Lung (tissue), 12 donors: ENCODE results near the gene USH1G. TPM values are rescaled to one million over a fixed set of nuclear protein-coding genes. Genes with fewer than 3 reads are reported as not detected.

Experiments
- ATAC-seq: fragments of 200-7000 bp; cut with Tn5 transposase; one replicate; pipeline ENCODE4 v1.9.1; 2020; ENCODE audit warnings: moderate number of reproducible peaks; ENCODE audit not compliant: insufficient read depth, low FRiP score
- DNase-seq, 3 donors: peaks; one replicate each; pipeline ENCODE4 v3.0.0-alpha.2; 2013 to 2017
- H3K27ac ChIP-seq, 2 donors: one replicate each; pipeline ENCODE4 v1.5.1; 2013; ENCODE audit warnings: mild to moderate bottlenecking in 2 of 2, moderate library complexity in 2 of 2, control low read depth in 1 of 2, inconsistent platforms in 1 of 2, low read depth in 1 of 2, low read length in 1 of 2
- H3K27me3 ChIP-seq, 3 donors: one replicate each; pipeline ENCODE4 v1.5.1; 2013; ENCODE audit warnings: low read length in 2 of 3; ENCODE audit not compliant: control insufficient read depth in 3 of 3, insufficient read depth in 3 of 3
- H3K36me3 ChIP-seq, 4 donors: one replicate each; pipeline ENCODE4 v1.5.1; 2013; ENCODE audit warnings: low read length in 4 of 4, mild to moderate bottlenecking in 1 of 4, moderate library complexity in 1 of 4; ENCODE audit not compliant: control insufficient read depth in 4 of 4, insufficient read depth in 4 of 4
- H3K4me1 ChIP-seq, 5 donors: one replicate each; pipeline ENCODE4 v1.5.1; 2013; ENCODE audit warnings: low read length in 5 of 5, mild to moderate bottlenecking in 2 of 5, moderate library complexity in 1 of 5; ENCODE audit not compliant: control insufficient read depth in 5 of 5, insufficient read depth in 5 of 5
- H3K4me3 ChIP-seq: one replicate; pipeline ENCODE4 v1.5.1; 2013; ENCODE audit warnings: mild to moderate bottlenecking, control low read depth, moderate library complexity
- H3K9ac ChIP-seq, 2 donors: one replicate each; pipeline ENCODE4 v1.5.1; 2013; ENCODE audit warnings: low read length in 2 of 2, control low read depth in 1 of 2; ENCODE audit not compliant: insufficient read depth in 1 of 2
- H3K9me3 ChIP-seq, 4 donors: one replicate each; pipeline ENCODE4 v1.5.1; 2013; ENCODE audit warnings: low read length in 3 of 4, mild to moderate bottlenecking in 1 of 4, moderate library complexity in 1 of 4; ENCODE audit not compliant: control insufficient read depth in 4 of 4, insufficient read depth in 3 of 4
- CTCF ChIP-seq: IDR thresholded peaks from 2 replicates; pipeline ENCODE4 v1.5.1; 2012; ENCODE audit warnings: mild to moderate bottlenecking; ENCODE audit errors: control extremely low read depth, extremely low read depth
- WGBS, 2 donors: extraction: QIAGEN DNeasy Blood & Tissue Kit; methylation state at CpG; one replicate each; pipeline ENCODE4 v1.1.7; 2013; 5-methylcytosine and 5-hydroxymethylcytosine counted together
- polyA plus RNA-seq, 2 donors: library from polyadenylated mRNA; stranded (reverse); fragments of 200-250 nt; gene quantifications; one replicate each; pipeline ENCODE4 v1.2.1, GENCODE V29; 2013
- total RNA-seq, 2 donors: library from RNA; depleted of rRNA in 1 of 2; stranded (reverse); fragments of >200 nt in 1 of 2; gene quantifications; one replicate each; pipeline ENCODE4 v1.2.1, GENCODE V29; 2014 to 2021
- donor health status: control.
- donor health status: control.
- donor health status: Bipolar disorder and iron deficiency.
- donor health status: healthy.
- donor health status: DM: yes; HTN: yes; CAD: no.

Gene USH1G
- total and polyA plus RNA-seq, 4 donors, result 0.01 TPM; not detected in 3

DNA sequence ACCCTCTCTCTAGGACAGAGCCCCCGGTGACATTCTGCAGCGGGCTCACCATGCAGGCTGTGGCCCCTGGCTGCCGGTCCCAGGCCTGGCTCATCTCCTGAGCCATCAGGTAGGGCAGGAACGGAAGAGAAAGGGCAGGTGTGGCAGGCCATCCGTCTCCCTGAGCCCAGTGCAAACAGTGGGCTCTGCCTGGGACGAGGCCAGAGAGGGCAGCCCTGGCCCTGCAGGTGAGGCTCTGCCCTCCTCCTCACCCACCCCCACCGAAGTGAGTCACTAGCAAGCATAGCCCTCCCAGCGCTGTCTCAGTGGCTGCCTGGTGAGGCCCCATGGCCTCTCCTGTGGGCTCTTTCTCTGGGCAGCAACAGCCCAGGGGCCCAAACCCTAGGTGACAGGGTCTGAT is 27.2 kb upstream of the USH1G start:
- H3K27ac ChIP-seq, result no peak overlapping the region
- TF ChIP-seq CTCF, result no peak
- no peak overlapping the region for H3K4me3 ChIP-seq
- H3K9ac ChIP-seq, result no peak overlapping the region
- no peaks in the 10 kb centered on the region for H3K4me1 ChIP-seq
- H3K36me3 ChIP-seq, result peaks cover 0 to 11% (median 0%) of the 10 kb centered on the region in 4 donors
- H3K9me3 ChIP-seq, result no peaks in the 10 kb centered on the region
- H3K27me3 ChIP-seq, result no peaks in the 10 kb centered on the region
- ATAC-seq, result no peak
- no peak for DNase-seq
- 63 to 73% methylated on average over 8 of the region's 8 CpGs for whole genome bisulfite sequencing, 2 donors

DNA sequence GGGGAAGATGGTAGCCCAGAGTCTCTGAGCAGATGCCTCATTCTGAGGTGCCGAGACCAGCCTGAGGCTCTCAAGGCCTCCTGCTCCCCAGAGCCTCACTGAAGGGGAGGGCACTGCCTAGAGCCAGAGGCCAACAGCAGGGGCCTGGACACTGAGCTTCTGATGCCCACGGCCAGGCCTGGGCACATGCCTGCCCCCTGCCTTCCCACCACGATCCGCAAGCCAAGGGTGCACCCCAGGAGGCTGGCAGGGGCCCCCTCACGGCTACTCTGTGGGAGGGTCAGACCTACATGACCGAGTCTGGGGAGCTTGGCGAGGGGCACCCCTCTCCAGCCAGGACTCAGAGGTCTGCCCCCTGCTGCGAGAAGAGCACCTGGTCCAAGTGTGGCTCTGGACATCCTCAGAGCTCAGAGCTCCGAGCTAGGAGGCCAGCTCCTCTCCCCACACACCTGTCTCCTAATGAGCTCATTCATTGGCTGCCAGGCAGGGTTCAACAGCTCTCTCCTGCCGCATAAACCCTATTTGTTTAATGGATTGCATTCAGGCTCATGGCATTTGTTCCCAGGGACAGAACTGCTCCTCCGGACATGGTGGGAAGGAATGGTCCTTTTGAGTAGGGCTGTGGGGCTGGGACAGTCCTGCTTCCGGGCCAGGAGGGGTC is 26.5 kb upstream of the USH1G start:
- no peak for TF ChIP-seq CTCF
- Histone ChIP-seq H3K27me3 (no peaks in the 10 kb centered on the region), H3K36me3 (peaks cover 0 to 9% (median 0%) of the 10 kb centered on the region in 4 donors), H3K4me1 (no peaks in the 10 kb centered on the region), H3K9ac (no peak overlapping the region), H3K4me3 (no peak overlapping the region), H3K9me3 (no peaks in the 10 kb centered on the region), H3K27ac (no peak overlapping the region)
- DNase-seq, result no peak
- no peak for ATAC-seq
- WGBS, 2 donors, result 54 to 56% methylated on average over 12 of the region's 12 CpGs

- H3K9me3 ChIP-seq, result no peaks in the 10 kb centered on the region
- no peak overlapping the region for H3K9ac ChIP-seq
- DNase-seq (no peak), ATAC-seq (no peak)
- H3K27me3 ChIP-seq, result peaks cover 0 to 5% (median 2%) of the 10 kb centered on the region in 3 donors
- no peak for TF ChIP-seq CTCF
- no peak overlapping the region for H3K4me3 ChIP-seq
- 89 to 93% methylated on average over 17 of the region's 17 CpGs for WGBS, 2 donors
- no peaks in the 10 kb centered on the region for H3K4me1 ChIP-seq
- H3K36me3 ChIP-seq, result peaks cover 0 to 7% (median 0%) of the 10 kb centered on the region in 4 donors
- no peak overlapping the region for H3K27ac ChIP-seq
Observed at GRCh38 chr17:74947041-74947754, 24.1 kb upstream of the USH1G start.
